Measurements from ENCODE around the gene ITGA4.
A peak's percentile ranks its signal among the peaks of the same experiment; 100 is the strongest.

Gene ITGA4

DNA sequence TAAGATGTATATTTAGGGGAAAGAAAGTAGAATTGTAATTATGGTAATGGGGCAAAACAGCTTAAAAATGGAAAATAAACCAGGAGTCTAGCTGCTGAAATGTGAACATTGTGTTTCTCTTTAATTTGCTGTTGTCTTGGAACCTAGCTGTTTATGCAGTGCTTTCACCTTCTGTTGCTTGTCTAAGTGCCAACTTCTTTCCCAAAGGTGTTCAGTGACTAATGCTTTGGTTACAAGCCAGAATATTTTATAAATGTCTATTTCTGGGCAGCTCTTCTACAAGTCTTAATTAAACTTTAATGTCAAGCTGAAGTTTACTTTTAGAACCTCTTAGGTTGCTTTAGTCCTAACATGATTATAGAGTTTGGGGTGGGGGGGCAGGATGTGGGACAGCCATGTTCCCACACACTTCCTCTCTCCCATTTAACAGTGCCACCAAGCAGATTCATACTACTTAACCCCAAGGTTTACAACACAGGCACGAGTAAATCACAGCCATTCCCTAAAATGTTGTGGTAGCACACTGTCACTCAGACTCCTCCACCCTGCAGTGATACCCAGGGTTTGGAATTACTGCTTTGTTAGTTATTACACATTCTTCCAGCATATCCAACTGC, 60.6 kb downstream of the ITGA4 start:
- peak; percentile 35 for DNase-seq

DNA sequence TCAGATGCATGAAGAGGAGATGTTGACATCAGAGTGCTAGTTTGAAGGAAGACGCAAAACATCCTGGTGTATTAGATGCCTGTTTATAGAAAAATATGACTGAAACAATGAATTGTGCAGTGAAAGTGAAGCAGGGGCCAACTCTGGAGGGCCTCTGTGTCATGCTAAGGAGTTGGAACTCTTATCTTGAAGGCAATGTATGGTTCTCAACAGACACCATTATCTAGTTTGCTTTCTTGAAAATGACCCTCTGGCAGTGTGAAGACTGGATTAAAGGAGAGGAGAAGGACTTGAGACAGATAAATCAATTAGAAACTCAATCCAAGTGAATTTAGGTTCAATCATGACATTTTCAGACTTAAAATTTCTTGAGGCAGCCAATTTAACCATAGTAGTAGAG, 63.1 kb downstream of the ITGA4 start:
- DNase-seq, result no peak

DNA sequence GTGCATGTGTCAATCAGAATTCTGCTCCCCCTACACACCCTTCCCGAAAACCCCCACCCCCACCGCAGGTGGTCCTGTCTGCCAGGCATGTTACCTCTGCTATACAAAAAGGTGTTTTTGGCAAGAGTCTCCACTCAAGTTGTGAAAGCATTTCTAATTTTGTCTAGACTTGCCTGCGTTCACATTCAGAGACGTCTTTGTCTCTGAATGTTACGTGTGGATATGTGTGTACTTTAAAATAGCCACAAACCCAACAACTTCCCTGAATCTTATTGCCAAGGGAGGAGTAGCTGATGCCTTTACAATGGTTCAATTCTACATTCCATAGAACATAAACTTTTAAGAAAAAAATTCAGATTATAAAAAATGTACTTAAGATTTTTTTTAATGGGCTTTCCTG, 66.6 kb downstream of the ITGA4 start:
- peak; percentile 36 for DNase-seq

- no peak for DNase-seq
Measured at GRCh38 chr2:181526014-181526413, 68.8 kb downstream of the ITGA4 start.

GRCh38 chr2:181527058-181527457, 69.9 kb downstream of the ITGA4 start:
- DNase-seq, result no peak

- no peak for DNase-seq
Measured at GRCh38 chr2:181528441-181528840, 71.3 kb downstream of the ITGA4 start.

DNA sequence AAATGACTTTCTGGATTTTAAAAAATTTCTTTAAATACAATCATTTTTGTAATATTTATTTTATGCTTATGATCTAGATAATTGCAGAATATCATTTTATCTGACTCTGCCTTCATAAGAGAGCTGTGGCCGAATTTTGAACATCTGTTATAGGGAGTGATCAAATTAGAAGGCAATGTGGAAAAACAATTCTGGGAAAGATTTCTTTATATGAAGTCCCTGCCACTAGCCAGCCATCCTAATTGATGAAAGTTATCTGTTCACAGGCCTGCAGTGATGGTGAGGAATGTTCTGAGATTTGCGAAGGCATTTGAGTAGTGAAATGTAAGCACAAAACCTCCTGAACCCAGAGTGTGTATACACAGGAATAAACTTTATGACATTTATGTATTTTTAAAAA, 79.5 kb downstream of the ITGA4 start:
- DNase-seq, result no peak

GRCh38 chr2:181540421-181540820, 83.2 kb downstream of the ITGA4 start:
- DNase-seq, result no peak

GRCh38 chr2:181542170-181542569, 85.0 kb downstream of the ITGA4 start:
- DNase-seq, result no peak

- DNase-seq, result no peak
Measured at GRCh38 chr2:181546086-181546485, 88.9 kb downstream of the ITGA4 start.

DNA sequence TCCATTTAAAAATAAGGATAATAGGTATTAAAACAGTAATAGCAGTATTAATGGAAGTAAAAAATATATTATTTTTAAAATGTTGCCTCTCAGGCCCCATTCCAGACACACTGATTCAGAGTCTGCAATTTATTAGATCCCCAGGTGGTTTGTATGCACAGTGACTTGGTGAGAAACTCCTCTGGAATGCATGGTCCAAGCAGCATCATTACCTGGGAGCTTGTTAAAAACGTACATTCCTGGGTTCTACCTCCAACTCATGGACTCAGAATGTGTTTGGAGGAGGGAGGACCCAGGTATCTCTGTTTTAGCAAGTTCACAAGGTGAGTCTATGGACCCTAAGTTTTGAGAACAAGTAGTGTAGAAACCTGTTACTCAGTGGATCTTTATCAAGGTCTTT, 95.6 kb downstream of the ITGA4 start:
- no peak for DNase-seq

GRCh38 chr2:181553244-181553643, 96.1 kb downstream of the ITGA4 start:
- no peak for DNase-seq

DNA sequence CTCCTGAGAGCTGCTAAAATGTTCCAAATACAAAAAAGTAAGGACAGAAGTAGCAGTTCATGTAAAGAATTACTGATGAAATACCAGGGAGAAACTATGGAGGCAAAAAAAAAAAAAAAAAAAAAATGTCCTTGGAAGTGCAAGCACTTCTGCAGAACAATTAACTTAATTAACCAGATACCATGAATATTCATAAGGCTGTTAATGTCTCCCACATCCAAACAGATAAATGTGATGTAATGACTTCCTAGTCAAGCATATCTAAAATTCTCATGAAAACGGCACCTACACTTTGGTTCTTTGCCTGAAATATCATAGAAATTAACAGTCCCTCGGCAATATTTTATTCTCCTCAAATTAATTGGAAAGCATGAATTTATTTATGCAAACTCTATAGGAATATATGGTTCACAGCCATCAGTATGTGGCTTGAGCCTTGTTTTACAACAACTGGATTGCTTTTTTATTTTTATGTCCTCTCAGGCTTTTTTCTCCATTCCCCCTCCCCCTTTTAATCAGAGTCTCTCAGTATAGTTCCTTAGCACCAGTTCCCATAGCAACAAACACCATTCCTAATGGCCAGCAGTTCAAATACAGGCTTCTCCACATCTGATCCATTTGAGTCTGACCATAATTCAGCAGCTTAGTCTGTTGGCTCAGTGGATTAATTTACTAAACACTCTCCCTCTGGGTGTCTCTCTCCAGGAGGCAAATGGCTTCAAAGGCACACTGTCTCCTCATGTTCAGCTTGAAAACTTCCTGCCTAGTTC, 97.1 kb downstream of the ITGA4 start:
- no peak for DNase-seq

DNA sequence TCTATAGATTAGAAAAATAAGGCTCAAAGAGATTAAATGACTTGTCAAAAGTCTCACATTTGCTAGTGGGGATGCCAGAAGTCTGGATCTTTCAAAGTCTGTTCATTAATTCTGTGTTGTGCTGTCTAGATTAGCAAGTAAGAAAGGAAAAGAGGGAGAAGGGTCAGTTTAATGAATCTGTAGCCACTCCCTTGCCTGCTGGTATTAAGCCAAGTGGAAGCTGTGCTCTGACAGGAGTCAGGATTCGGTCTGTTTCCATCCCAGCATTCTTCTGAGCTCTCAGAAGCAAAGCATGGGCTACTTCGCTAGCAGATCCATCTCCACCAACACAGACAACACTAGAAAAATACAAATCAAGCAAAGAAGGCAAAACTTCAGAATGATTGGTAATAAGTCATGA, 101.2 kb downstream of the ITGA4 start:
- no peak for DNase-seq

- no peak for DNase-seq
Measured at GRCh38 chr2:181563101-181563692, 106.0 kb downstream of the ITGA4 start.

GRCh38 chr2:181566334-181567032, 109.3 kb downstream of the ITGA4 start:
- DNase-seq, result no peak

- DNase-seq, result no peak
Measured at GRCh38 chr2:181570059-181570458, 112.9 kb downstream of the ITGA4 start.

DNA sequence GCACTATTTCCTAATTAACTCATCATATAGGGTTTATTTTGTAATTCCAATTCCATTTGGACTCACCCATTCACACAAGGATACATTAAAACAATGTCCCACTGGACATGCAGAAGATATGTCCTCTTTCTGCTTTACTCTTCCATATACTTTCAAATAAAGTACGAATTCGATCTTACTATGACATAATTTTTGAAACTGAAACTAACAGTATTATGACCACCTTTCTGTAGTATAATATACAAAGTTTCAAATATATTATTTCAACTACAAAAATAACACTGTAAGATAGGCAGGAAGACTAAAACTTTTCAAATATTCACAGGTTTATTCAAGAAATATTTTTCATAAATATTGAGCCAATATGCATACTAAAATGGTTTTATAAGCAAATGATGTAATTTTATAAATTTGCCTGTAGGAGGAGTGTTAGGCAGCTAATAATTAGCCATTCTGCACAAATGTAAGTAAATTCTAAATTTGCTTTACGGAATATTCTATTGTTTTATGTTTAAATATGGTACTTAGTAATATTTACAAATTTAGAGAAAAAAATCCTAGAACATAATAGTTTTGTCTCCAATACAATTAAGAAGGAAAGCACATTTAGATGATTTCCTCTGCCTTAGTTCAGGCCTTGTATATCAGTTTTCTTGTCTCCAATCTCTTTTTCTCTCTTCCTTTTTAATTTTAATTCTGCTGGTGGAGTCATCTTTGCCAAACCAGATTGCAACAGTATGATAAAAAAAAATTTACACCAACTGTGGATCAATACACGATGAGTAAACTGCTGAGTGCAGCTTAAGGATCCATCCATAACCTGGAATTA, 113.9 kb downstream of the ITGA4 start:
- DNase-seq, result no peak

GRCh38 chr2:181573140-181573736, 116.1 kb downstream of the ITGA4 start:
- peak; percentile 34 for DNase-seq

- DNase-seq, result peak; percentile 94
Measured at GRCh38 chr2:181574321-181574720, 117.1 kb downstream of the ITGA4 start.

DNA sequence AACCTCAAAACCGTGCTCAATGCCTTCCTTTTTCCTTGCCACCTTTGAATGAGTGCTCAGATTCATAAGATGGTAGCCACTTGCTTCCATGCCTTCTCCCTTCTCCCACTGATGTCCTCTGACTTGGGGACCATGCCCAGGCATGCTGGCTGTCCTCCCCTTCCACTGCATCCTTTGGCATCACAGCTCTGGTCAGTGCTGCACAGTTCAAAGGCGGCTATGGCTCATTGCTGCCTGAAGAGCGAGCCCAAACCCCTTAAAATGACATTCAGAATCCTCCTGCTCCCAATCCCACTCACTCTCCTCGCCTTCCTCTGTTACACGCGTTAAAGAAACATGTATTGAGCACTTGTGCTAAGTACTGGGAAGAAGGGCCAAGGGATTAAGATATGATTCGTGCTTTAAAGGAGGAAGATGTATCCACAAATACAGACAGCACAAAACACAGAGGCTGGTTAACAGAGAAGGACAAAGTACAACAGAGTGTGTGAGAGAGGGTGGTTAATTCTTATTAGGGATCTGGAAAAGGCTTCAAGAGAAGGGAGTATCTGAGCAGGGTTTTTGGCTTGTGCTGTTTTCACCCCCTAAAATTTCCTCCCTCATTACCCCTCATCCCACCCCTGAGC, 118.0 kb downstream of the ITGA4 start:
- DNase-seq, result no peak

DNA sequence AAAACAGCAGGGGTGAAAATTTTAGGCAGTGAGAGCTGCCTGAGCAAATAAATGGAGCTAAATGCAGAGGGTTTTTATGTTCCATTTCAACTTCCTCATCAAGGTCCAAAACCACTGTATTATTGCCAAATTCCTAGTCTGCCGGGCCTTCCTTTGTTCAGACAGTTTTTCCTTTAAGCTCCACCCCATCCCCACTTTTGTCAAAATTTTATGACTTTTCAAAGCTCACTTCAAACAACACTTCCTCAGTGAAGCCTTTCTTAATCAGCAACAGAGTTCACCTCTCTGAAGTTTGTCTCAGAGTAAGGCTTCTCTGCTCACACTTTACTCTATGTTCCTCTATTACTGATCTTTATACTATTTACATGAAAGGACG, 118.5 kb downstream of the ITGA4 start:
- no peak for DNase-seq
